Measurements from ENCODE around the gene TBC1D24.

DNA sequence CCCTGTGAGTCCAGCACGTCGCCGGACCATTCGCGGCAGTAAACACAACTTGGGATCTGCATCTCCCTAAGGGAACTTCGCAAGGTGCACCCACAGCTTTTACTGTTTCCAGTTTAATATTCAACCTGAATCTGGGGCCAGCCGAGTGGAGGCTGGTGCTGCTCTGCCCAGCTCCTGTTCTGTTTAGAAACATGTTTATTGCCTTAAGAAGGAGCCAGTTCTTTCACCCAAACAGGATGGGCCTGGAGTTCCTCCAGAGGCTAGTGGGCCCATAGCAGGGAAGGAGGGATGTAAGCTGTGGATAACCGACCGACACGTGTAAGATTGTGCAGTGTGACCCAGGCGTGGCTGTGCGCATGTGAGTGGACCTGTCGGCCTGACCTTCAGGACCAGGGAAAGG is 17.4 kb downstream of the TBC1D24 start:
- no peak for TF ChIP-seq POLR2AphosphoS5 (IDR thresholded peaks at IDR 0.05; ENCODE audit: low read depth, low read length)
- TF ChIP-seq POLR2A (IDR thresholded peaks at IDR 0.05; ENCODE audit: low read depth, low read length), result no peak
- TF ChIP-seq TAF1 (IDR thresholded peaks at IDR 0.05; ENCODE audit: low read depth, low read length), result no peak
- no peak for TF ChIP-seq SPI1 (IDR thresholded peaks at IDR 0.05; ENCODE audit: low read depth, low read length)
- no peak for TF ChIP-seq POU2F2 (IDR thresholded peaks at IDR 0.05; ENCODE audit: low read depth, low read length)
- no peak for TF ChIP-seq PAX5 (IDR thresholded peaks at IDR 0.05; ENCODE audit: insufficient read depth, low read length, severe bottlenecking)

Data from GM12891 (cell line).